B cell (primary cell): ENCODE results near the gene TIMELESS. TPM values are rescaled to one million over a fixed set of nuclear protein-coding genes. Genes with fewer than 3 reads are reported as not detected.

Experiments
- ATAC-seq: fragments of 200-7000 bp; cut with Tn5 transposase; one replicate; pipeline ENCODE4 v1.10.0; 2021; ENCODE audit warnings: low read depth, mild to moderate bottlenecking, moderate number of reproducible peaks, moderate library complexity
- CTCF ChIA-PET: fragments of 350-600 bp; sonication (Branson Sonifier 250); formaldehyde crosslinking; loops from one replicate; lab custom pipeline; 2021; ENCODE audit warnings: antibody characterized with exemption, inconsistent platforms; lab: Charles Lee
- POLR2A ChIA-PET: fragments of 350-600 bp; sonication (Branson Sonifier 250); formaldehyde crosslinking; loops from one replicate; lab custom pipeline; 2021; ENCODE audit warnings: antibody characterized with exemption; lab: Charles Lee
- DNase-seq: peaks from one replicate; pipeline ENCODE4 v3.0.0; 2013
- H2AFZ ChIP-seq: 2 replicates; pipeline ENCODE4 v1.6.1; 2012; ENCODE audit warnings: mild to moderate bottlenecking, low read depth, low read length; ENCODE audit not compliant: insufficient read depth, poor library complexity, severe bottlenecking
- H3K27ac ChIP-seq, 2 donors: 1 replicate in 1 of 2; 2 replicates in 1 of 2; pipeline ENCODE4 v1.5.1; 2012 to 2013; ENCODE audit warnings: low read length in 2 of 2, mild to moderate bottlenecking in 2 of 2, moderate library complexity in 1 of 2
- H3K27me3 ChIP-seq, 4 experiments: fragments of 200-600 bp in 1 of 4; sonication (generic) in 1 of 4; replicated peaks in 1 of 4; 1 replicate in 2 of 4; 2 replicates in 2 of 4; pipeline versions ENCODE4 v1.6.1 to v1.7.0; 2013 to 2016; ENCODE audit warnings: low read length in 3 of 4, mild to moderate bottlenecking in 2 of 4, mixed read lengths in 1 of 4, moderate library complexity in 1 of 4; ENCODE audit not compliant: insufficient read depth in 4 of 4, control insufficient read depth in 3 of 4; ENCODE audit errors: control extremely low read depth in 1 of 4
- H3K36me3 ChIP-seq, 2 experiments: replicated peaks in 1 of 2; 1 replicate in 1 of 2; 2 replicates in 1 of 2; pipeline versions ENCODE4 v1.6.1 to v1.7.1; 2013; ENCODE audit warnings: low read length in 1 of 2; ENCODE audit not compliant: insufficient read depth in 2 of 2, control insufficient read depth in 1 of 2; ENCODE audit errors: control extremely low read depth in 1 of 2, extremely low read depth in 1 of 2
- H3K4me1 ChIP-seq, 2 donors: fragments of 200-600 bp in 1 of 2; sonication (generic) in 1 of 2; 1 replicate in 1 of 2; 2 replicates in 1 of 2; pipeline versions ENCODE4 v1.5.1 to v1.6.1; 2013 to 2017; ENCODE audit warnings: low read length in 2 of 2; ENCODE audit not compliant: control insufficient read depth in 2 of 2, insufficient read depth in 2 of 2
- H3K4me2 ChIP-seq: replicated peaks from 2 replicates; pipeline ENCODE3; 2012; ENCODE audit warnings: mild to moderate bottlenecking, low read depth, low read length; ENCODE audit not compliant: poor library complexity, severe bottlenecking
- H3K4me3 ChIP-seq, 5 experiments: fragments of 200-600 bp in 1 of 5; sonication (generic) in 1 of 5; 1 replicate in 3 of 5; 2 replicates in 2 of 5; pipeline versions ENCODE4 v1.5.1 to v1.7.0; 2011 to 2016; ENCODE audit warnings: low read length in 4 of 5, mild to moderate bottlenecking in 4 of 5, low read depth in 2 of 5, control low read depth in 1 of 5, moderate library complexity in 1 of 5; ENCODE audit not compliant: insufficient read depth in 1 of 5; ENCODE audit errors: control extremely low read depth in 1 of 5, extremely low read depth in 1 of 5
- H3K79me2 ChIP-seq: fragments of 200-600 bp; sonication (generic); one replicate; pipeline ENCODE4 v1.6.0; 2016; ENCODE audit warnings: low read length; ENCODE audit not compliant: control insufficient read depth, insufficient read depth
- H3K9ac ChIP-seq: fragments of 200-600 bp; sonication (generic); 2 replicates; pipeline ENCODE4 v1.6.1; 2017; ENCODE audit warnings: mild to moderate bottlenecking, low read length, moderate library complexity
- H3K9me3 ChIP-seq, 3 donors: one replicate each; pipeline versions ENCODE4 v1.6.1 to v1.7.1; 2013; ENCODE audit warnings: low read length in 2 of 3; ENCODE audit not compliant: control insufficient read depth in 2 of 3, insufficient read depth in 1 of 3; ENCODE audit errors: control extremely low read depth in 1 of 3
- H4K20me1 ChIP-seq: 2 replicates; pipeline ENCODE4 v1.6.0; 2012; ENCODE audit warnings: mild to moderate bottlenecking, low read length; ENCODE audit not compliant: insufficient read depth, control insufficient read depth, poor library complexity, severe bottlenecking
- H3K27ac Mint-ChIP-seq: one replicate; pipeline ENCODE4 v1.8.0; 2021; ENCODE audit warnings: mixed read lengths
- H3K27me3 Mint-ChIP-seq: one replicate; pipeline ENCODE4 v1.8.0; 2021; ENCODE audit warnings: mixed read lengths
- H3K4me1 Mint-ChIP-seq: one replicate; pipeline ENCODE4 v1.8.0; 2021; ENCODE audit warnings: mixed read lengths
- H3K4me3 Mint-ChIP-seq: one replicate; pipeline ENCODE4 v1.8.0; 2021; ENCODE audit warnings: mixed read lengths
- H3K9me3 Mint-ChIP-seq: one replicate; pipeline ENCODE4 v1.8.0; 2022; ENCODE audit warnings: mixed read lengths; ENCODE audit not compliant: insufficient read depth
- CTCF ChIP-seq: fragments of 200-600 bp; IDR thresholded peaks from one replicate; pipeline ENCODE4 v1.8.0; 2022; ENCODE audit warnings: antibody characterized with exemption, mild to moderate bottlenecking
- EZH2 ChIP-seq: IDR thresholded peaks from 2 replicates; pipeline ENCODE4 v1.6.1; 2012; ENCODE audit warnings: borderline replicate concordance, low read depth, mild to moderate bottlenecking, moderate library complexity, low read length; ENCODE audit not compliant: insufficient read depth, poor library complexity, severe bottlenecking
- WGBS: methylation state at CpG from one replicate; pipeline ENCODE4 v1.1.5; 2013; ENCODE audit warnings: missing lambda C conversion rate; ENCODE audit not compliant: insufficient coverage; 5-methylcytosine and 5-hydroxymethylcytosine counted together
- intact Hi-C: fragments of 100-400 bp; cut with micrococcal nuclease; formaldehyde crosslinking; loops from one replicate; pipeline ENCODE4 v1.10.0; 2022
- polyA plus RNA-seq: library from polyadenylated mRNA; depleted of rRNA; stranded (reverse); fragments of >200 nt; gene quantifications from 2 replicates; pipeline ENCODE4 v1.2.3, GENCODE V29; 2012
- total RNA-seq, 2 donors: library from RNA; stranded (reverse); fragments of 120-200 nt in 1 of 2; gene quantifications; 1 replicate in 1 of 2; 2 replicates in 1 of 2; pipeline versions ENCODE4 v1.2.3 to v1.2.4, GENCODE V29; 2013 to 2022

TIMELESS gene
- total and polyA plus RNA-seq, 2 donors (not counting 1 experiment from before 2014, with no cell fraction given), result 17.2 to 44.4 TPM

GRCh38 chr12:56437430-56438176 is 11.6 kb downstream of the TIMELESS start:
- intact Hi-C loops, result no loop called here
- no peaks in the 10 kb centered on the region for H3K9me3 Mint-ChIP-seq
- no peaks in the 10 kb centered on the region for H3K27me3 ChIP-seq
- CTCF ChIA-PET, result interaction anchor here (0.6 to 1.8 kb wide), 3 partner anchors 26 to 78 kb away, joined by 3 to 4 read pairs (median 4); partner anchors contain the start of gene STAT2
- H3K79me2 ChIP-seq, result peaks cover 72% of the 10 kb centered on the region
- no peak for TF ChIP-seq CTCF
- no peak for TF ChIP-seq EZH2
- no peak overlapping the region for H3K9ac ChIP-seq
- no peak overlapping the region for H3K4me3 ChIP-seq
- 98% methylated on average over 4 of the region's 11 CpGs for WGBS
- H3K4me1 Mint-ChIP-seq, result peaks cover 11% of the 10 kb centered on the region
- H3K27ac ChIP-seq, result no peak overlapping the region
- H3K9me3 ChIP-seq, result no peaks in the 10 kb centered on the region
- no peak for DNase-seq
- H2AFZ ChIP-seq, result no peak overlapping the region
- no peak for ATAC-seq
- H3K4me1 ChIP-seq, result no peaks in the 10 kb centered on the region
- no peak overlapping the region for H3K4me2 ChIP-seq
- POLR2A ChIA-PET, result interaction anchor here (0.7 kb wide), 1 partner anchor 35 kb away, joined by 4 read pairs; no protein-coding TSS in a partner anchor
- H3K36me3 ChIP-seq, result peaks cover 0 to 11% of the 10 kb centered on the region in 2 experiments
- H3K27me3 Mint-ChIP-seq, result no peaks in the 10 kb centered on the region
- no peaks in the 10 kb centered on the region for H4K20me1 ChIP-seq
- no peak overlapping the region for H3K27ac Mint-ChIP-seq
- H3K4me3 Mint-ChIP-seq, result no peak overlapping the region

- H3K9me3 ChIP-seq, result no peaks in the 10 kb centered on the region
- intact Hi-C loops, result no loop called here
- TF ChIP-seq CTCF (no peak), EZH2 (no peak)
- Mint-ChIP-seq H3K4me3 (no peak overlapping the region), H3K4me1 (peaks cover 3% of the 10 kb centered on the region), H3K27ac (no peak overlapping the region), H3K27me3 (no peaks in the 10 kb centered on the region), H3K9me3 (no peaks in the 10 kb centered on the region)
- no peak overlapping the region for H3K27ac ChIP-seq
- no peaks in the 10 kb centered on the region for H3K27me3 ChIP-seq
- peaks cover 45% of the 10 kb centered on the region for H3K79me2 ChIP-seq
- H3K9ac ChIP-seq, result no peak overlapping the region
- H3K4me3 ChIP-seq, result no peak overlapping the region
- peaks cover 0 to 34% of the 10 kb centered on the region in 2 experiments for H3K36me3 ChIP-seq
- 93% methylated on average over 2 of the region's 6 CpGs for WGBS
- no peak overlapping the region for H2AFZ ChIP-seq
- no peak overlapping the region for H3K4me2 ChIP-seq
- DNase-seq (no peak), ATAC-seq (no peak)
- CTCF ChIA-PET, result interaction anchor here (1.0 kb wide), 1 partner anchor 15 kb away, joined by 3 read pairs; the partner anchor contains the start of gene TIMELESS
- POLR2A ChIA-PET, result no interaction called here
- H3K4me1 ChIP-seq, result no peaks in the 10 kb centered on the region
- H4K20me1 ChIP-seq, result no peaks in the 10 kb centered on the region
These were observed 14.4 kb downstream of the TIMELESS start for GRCh38 chr12:56434828-56435227.
